H9 (cell line): ENCODE measurements around the gene TFF3. TPM values are rescaled to one million over a fixed set of nuclear protein-coding genes. Genes with fewer than 3 reads are reported as not detected.
A peak's percentile ranks its signal among the peaks of the same experiment; 100 is the strongest.

Experiments
- DNase-seq: peaks from one replicate; pipeline ENCODE4 v3.0.0-alpha.2; 2017
- H2AFZ ChIP-seq: one replicate; pipeline ENCODE4 v1.6.1; 2013; ENCODE audit warnings: mild to moderate bottlenecking, low read length, control low read depth, moderate library complexity
- H2AK5ac ChIP-seq: 2 replicates; pipeline ENCODE4 v1.6.1; 2013; ENCODE audit warnings: low read length, control low read depth, mixed read lengths; ENCODE audit not compliant: insufficient read length
- H2BK120ac ChIP-seq: one replicate; pipeline ENCODE4 v1.6.1; 2013; ENCODE audit warnings: low read depth, mild to moderate bottlenecking, low read length, control low read depth, inconsistent platforms; ENCODE audit not compliant: poor library complexity, severe bottlenecking
- H2BK12ac ChIP-seq: 2 replicates; pipeline ENCODE4 v1.6.1; 2013; ENCODE audit warnings: low read length, control low read depth, mixed read lengths, low read depth; ENCODE audit not compliant: insufficient read length
- H2BK15ac ChIP-seq: 2 replicates; pipeline ENCODE4 v1.6.1; 2013; ENCODE audit warnings: low read depth, low read length, control low read depth
- H2BK20ac ChIP-seq: one replicate; pipeline ENCODE4 v1.6.1; 2013; ENCODE audit warnings: low read depth, mild to moderate bottlenecking, low read length, control low read depth, inconsistent platforms; ENCODE audit not compliant: poor library complexity, severe bottlenecking
- H2BK5ac ChIP-seq: 2 replicates; pipeline ENCODE4 v1.6.1; 2013; ENCODE audit warnings: low read length, control low read depth, mixed read lengths; ENCODE audit not compliant: insufficient read length
- H3K14ac ChIP-seq: 2 replicates; pipeline ENCODE4 v1.6.1; 2013; ENCODE audit warnings: low read length, control low read depth; ENCODE audit not compliant: insufficient read depth
- H3K18ac ChIP-seq: 2 replicates; pipeline ENCODE4 v1.6.1; 2013; ENCODE audit warnings: low read depth, mild to moderate bottlenecking, mixed read lengths, low read length, control low read depth; ENCODE audit not compliant: insufficient read length
- H3K23ac ChIP-seq: 2 replicates; pipeline ENCODE4 v1.6.1; 2013; ENCODE audit warnings: low read length, control low read depth, mixed read lengths, low read depth; ENCODE audit not compliant: insufficient read length
- H3K23me2 ChIP-seq: 2 replicates; pipeline ENCODE4 v1.6.1; 2013; ENCODE audit warnings: low read depth, mild to moderate bottlenecking, mixed read lengths, low read length, control low read depth; ENCODE audit not compliant: insufficient read length, poor library complexity, severe bottlenecking
- H3K27ac ChIP-seq: 2 replicates; pipeline ENCODE4 v1.5.1; 2013; ENCODE audit warnings: low read length, control low read depth, mixed read lengths, low read depth; ENCODE audit not compliant: insufficient read length
- H3K27me3 ChIP-seq: 2 replicates; pipeline ENCODE4 v1.6.1; 2013; ENCODE audit warnings: low read length, control low read depth, inconsistent platforms; ENCODE audit not compliant: insufficient read depth
- H3K4ac ChIP-seq: 2 replicates; pipeline ENCODE4 v1.6.1; 2013; ENCODE audit warnings: low read depth, mild to moderate bottlenecking, control low read depth, inconsistent platforms, low read length, moderate library complexity
- H3K4me1 ChIP-seq: 2 replicates; pipeline ENCODE4 v1.6.1; 2013; ENCODE audit warnings: low read length, control low read depth, inconsistent platforms; ENCODE audit not compliant: insufficient read depth
- H3K4me2 ChIP-seq: 2 replicates; pipeline ENCODE4 v1.6.1; 2013; ENCODE audit warnings: low read length, control low read depth, mixed read lengths; ENCODE audit not compliant: insufficient read length, insufficient read depth
- H3K56ac ChIP-seq: 2 replicates; pipeline ENCODE4 v1.6.1; 2013; ENCODE audit warnings: low read depth, mild to moderate bottlenecking, mixed read lengths, low read length, control low read depth; ENCODE audit not compliant: insufficient read length
- H3K79me1 ChIP-seq: 2 replicates; pipeline ENCODE4 v1.6.1; 2013; ENCODE audit warnings: low read depth, mild to moderate bottlenecking, moderate library complexity, low read length, control low read depth, inconsistent platforms; ENCODE audit not compliant: insufficient read depth, poor library complexity, severe bottlenecking
- H3K79me2 ChIP-seq: 2 replicates; pipeline ENCODE4 v1.6.1; 2013; ENCODE audit warnings: low read length, control low read depth, inconsistent platforms; ENCODE audit not compliant: insufficient read depth
- H3K9ac ChIP-seq: 2 replicates; pipeline ENCODE4 v1.6.1; 2013; ENCODE audit warnings: low read length, control low read depth, mixed read lengths; ENCODE audit not compliant: insufficient read length; ENCODE audit errors: extremely low read depth
- H3K9me3 ChIP-seq: one replicate; pipeline ENCODE4 v1.6.1; 2013; ENCODE audit warnings: low read depth, low read length, inconsistent platforms; ENCODE audit not compliant: control insufficient read depth
- H3T11ph ChIP-seq: one replicate; pipeline ENCODE4 v1.6.1; 2013; ENCODE audit warnings: mild to moderate bottlenecking, low read length, control low read depth, inconsistent platforms
- H4K20me1 ChIP-seq: one replicate; pipeline ENCODE4 v1.6.1; 2013; ENCODE audit not compliant: control insufficient read depth, insufficient read length, insufficient read depth
- H4K5ac ChIP-seq: 2 replicates; pipeline ENCODE4 v1.6.1; 2013; ENCODE audit warnings: low read depth, mild to moderate bottlenecking, mixed read lengths, low read length, control low read depth; ENCODE audit not compliant: insufficient read length
- H4K8ac ChIP-seq: replicated peaks from 2 replicates; pipeline ENCODE4 v1.6.1; 2013; ENCODE audit warnings: low read length, control low read depth, mixed read lengths, low read depth; ENCODE audit not compliant: insufficient read length
- H4K91ac ChIP-seq: 2 replicates; pipeline ENCODE4 v1.6.1; 2013; ENCODE audit warnings: low read depth, mild to moderate bottlenecking, moderate library complexity, mixed read lengths, low read length, control low read depth; ENCODE audit not compliant: insufficient read length
- H3K27ac Mint-ChIP-seq, 3 experiments: 2 replicates in 2 of 3; 3 replicates in 1 of 3; pipeline ENCODE4 v1.8.0; 2020 to 2021; ENCODE audit warnings: mixed read lengths in 3 of 3, mild to moderate bottlenecking in 1 of 3, moderate library complexity in 1 of 3
- H3K27me3 Mint-ChIP-seq: 2 replicates; pipeline ENCODE4 v1.8.0; 2021; ENCODE audit warnings: low read depth, mild to moderate bottlenecking, moderate library complexity, mixed read lengths
- H3K36me3 Mint-ChIP-seq, 3 experiments: 2 replicates in 2 of 3; 3 replicates in 1 of 3; pipeline ENCODE4 v1.8.0; 2020 to 2021; ENCODE audit warnings: low read depth in 3 of 3, mixed read lengths in 3 of 3; ENCODE audit not compliant: insufficient read depth in 1 of 3
- H3K4me1 Mint-ChIP-seq, 2 experiments: 2 replicates each; pipeline ENCODE4 v1.8.0; 2020; ENCODE audit warnings: mixed read lengths in 2 of 2
- H3K4me3 Mint-ChIP-seq, 2 experiments: 2 replicates in 1 of 2; 3 replicates in 1 of 2; pipeline ENCODE4 v1.8.0; 2020 to 2021; ENCODE audit warnings: mild to moderate bottlenecking in 2 of 2, mixed read lengths in 2 of 2, moderate library complexity in 1 of 2
- H3K9me3 Mint-ChIP-seq, 2 experiments: 2 replicates in 1 of 2; 3 replicates in 1 of 2; pipeline ENCODE4 v1.8.0; 2020; ENCODE audit warnings: mild to moderate bottlenecking in 2 of 2, mixed read lengths in 2 of 2, moderate library complexity in 1 of 2
- WGBS: extraction: QIAGEN DNeasy Blood & Tissue Kit; methylation state at CpG from one replicate; pipeline ENCODE4 v1.1.7; 2013; ENCODE audit warnings: missing lambda C conversion rate, low lambda C conversion rate, mixed read lengths; ENCODE audit not compliant: insufficient read length; ENCODE audit errors: extremely low coverage; 5-methylcytosine and 5-hydroxymethylcytosine counted together
- total RNA-seq: library from RNA; stranded (reverse); gene quantifications from 2 replicates; pipeline ENCODE4 v1.2.1, GENCODE V29; 2021
- TF ChIP-seq, protein P1 (sequence below): fragments of 200-600 bp; sonication (generic); conservative IDR thresholded peaks from 3 replicates; pipeline ENCODE4 v1.8.0; 2021; ENCODE audit warnings: antibody characterized with exemption, mild to moderate bottlenecking

The TFF3 gene
- total RNA-seq, 1 experiment from 2014 or later, result 1.5 TPM

DNA sequence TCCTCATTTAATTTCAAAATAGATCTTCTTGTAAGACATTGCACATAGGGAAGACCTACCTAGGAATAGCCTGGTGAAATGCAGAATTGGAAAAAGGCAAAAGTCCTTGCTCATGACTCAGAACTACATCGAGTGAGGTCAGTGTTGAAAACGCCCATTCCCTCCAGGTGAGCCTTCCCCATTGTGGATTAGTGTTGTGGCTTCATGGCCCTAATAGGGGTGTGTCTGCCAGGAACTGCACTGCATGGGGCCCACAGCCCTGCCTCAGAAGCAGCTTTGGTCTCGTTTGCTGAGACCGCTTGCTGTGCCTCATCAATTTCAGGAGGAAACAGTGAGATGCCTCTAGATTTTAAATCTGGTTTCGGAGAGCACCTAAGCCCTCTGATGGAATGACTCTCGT lies 17.0 kb downstream of the TFF3 start:
- Histone ChIP-seq H3K4ac (no peak overlapping the region), H4K5ac (no peak overlapping the region), H3K18ac (no peak overlapping the region), H3K27me3 (no peaks in the 10 kb centered on the region), H4K91ac (no peak overlapping the region), H3K23me2 (no peaks in the 10 kb centered on the region), H3K27ac (no peak overlapping the region), H3K4me2 (no peak overlapping the region), H3K4me1 (no peaks in the 10 kb centered on the region), H2BK12ac (no peak overlapping the region), H2BK20ac (no peak overlapping the region), H4K8ac (no peak overlapping the region), H2AFZ (no peak overlapping the region), H2AK5ac (no peak overlapping the region), H3K79me1 (no peaks in the 10 kb centered on the region), H3K9me3 (no peaks in the 10 kb centered on the region), H2BK15ac (no peak overlapping the region), H4K20me1 (no peaks in the 10 kb centered on the region), H2BK120ac (no peak overlapping the region), H3T11ph (no peak overlapping the region), H3K14ac (no peak overlapping the region), H3K9ac (no peak overlapping the region), H3K23ac (no peak overlapping the region), H3K79me2 (no peaks in the 10 kb centered on the region), H2BK5ac (no peak overlapping the region), H3K56ac (no peak overlapping the region)
- no peaks in the 10 kb centered on the region for H3K9me3 Mint-ChIP-seq
- peak overlapping the region in 1 of 3 experiments; percentile 17; a peak in 1 of 7 replicates for H3K27ac Mint-ChIP-seq
- H3K4me1 Mint-ChIP-seq, result peaks cover 16 to 20% of the 10 kb centered on the region in 2 experiments
- TF ChIP-seq, protein P1, sequence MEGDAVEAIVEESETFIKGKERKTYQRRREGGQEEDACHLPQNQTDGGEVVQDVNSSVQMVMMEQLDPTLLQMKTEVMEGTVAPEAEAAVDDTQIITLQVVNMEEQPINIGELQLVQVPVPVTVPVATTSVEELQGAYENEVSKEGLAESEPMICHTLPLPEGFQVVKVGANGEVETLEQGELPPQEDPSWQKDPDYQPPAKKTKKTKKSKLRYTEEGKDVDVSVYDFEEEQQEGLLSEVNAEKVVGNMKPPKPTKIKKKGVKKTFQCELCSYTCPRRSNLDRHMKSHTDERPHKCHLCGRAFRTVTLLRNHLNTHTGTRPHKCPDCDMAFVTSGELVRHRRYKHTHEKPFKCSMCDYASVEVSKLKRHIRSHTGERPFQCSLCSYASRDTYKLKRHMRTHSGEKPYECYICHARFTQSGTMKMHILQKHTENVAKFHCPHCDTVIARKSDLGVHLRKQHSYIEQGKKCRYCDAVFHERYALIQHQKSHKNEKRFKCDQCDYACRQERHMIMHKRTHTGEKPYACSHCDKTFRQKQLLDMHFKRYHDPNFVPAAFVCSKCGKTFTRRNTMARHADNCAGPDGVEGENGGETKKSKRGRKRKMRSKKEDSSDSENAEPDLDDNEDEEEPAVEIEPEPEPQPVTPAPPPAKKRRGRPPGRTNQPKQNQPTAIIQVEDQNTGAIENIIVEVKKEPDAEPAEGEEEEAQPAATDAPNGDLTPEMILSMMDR, result no peak
- peaks cover 6% of the 10 kb centered on the region for H3K27me3 Mint-ChIP-seq
- WGBS, result no CpG with 5 or more reads among the region's 6 CpGs
- DNase-seq, result no peak
- no peaks in the 10 kb centered on the region for H3K36me3 Mint-ChIP-seq
- no peak overlapping the region for H3K4me3 Mint-ChIP-seq
